ENCODE data around the gene PRDM4.

The PRDM4 gene

DNA sequence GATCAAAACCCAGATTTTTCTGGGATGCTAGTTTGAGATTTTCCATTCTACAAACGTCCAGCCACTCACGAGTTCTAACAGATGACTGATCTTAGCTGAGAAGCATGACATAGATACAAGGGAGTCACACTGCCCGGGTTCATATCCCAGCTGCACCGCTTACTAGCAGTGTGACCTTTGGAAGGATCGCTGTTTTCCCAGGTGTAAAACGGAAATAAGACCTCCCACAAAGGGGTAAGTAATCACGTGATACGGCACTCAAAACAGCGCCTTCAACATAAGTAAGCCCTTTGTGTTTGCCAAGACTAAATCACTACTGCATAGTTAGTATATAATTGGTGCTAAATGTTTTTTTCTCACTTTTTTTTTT lies 76.0 kb downstream of the PRDM4 start:
- H3K4me1 ChIP-seq (ENCODE audit: insufficient read depth, low read length): peaks cover 25% of the 10 kb centered on the region
- peaks cover 29% of the 10 kb centered on the region for H3K79me2 ChIP-seq (ENCODE audit: insufficient read depth, low read length)
- ATAC-seq (ENCODE audit: insufficient read depth, low read depth) (0 out of 3 replicates have a peak, but pooled peaks have one; percentile 10), DNase-seq (peak; percentile 31)
- peak overlapping the region; percentile 72 for H3K4me2 ChIP-seq (ENCODE audit: insufficient read depth, low read length)
- peaks cover 17% of the 10 kb centered on the region for H3K36me3 ChIP-seq (ENCODE audit: insufficient read depth, low read length)
- TF ChIP-seq, protein P1, sequence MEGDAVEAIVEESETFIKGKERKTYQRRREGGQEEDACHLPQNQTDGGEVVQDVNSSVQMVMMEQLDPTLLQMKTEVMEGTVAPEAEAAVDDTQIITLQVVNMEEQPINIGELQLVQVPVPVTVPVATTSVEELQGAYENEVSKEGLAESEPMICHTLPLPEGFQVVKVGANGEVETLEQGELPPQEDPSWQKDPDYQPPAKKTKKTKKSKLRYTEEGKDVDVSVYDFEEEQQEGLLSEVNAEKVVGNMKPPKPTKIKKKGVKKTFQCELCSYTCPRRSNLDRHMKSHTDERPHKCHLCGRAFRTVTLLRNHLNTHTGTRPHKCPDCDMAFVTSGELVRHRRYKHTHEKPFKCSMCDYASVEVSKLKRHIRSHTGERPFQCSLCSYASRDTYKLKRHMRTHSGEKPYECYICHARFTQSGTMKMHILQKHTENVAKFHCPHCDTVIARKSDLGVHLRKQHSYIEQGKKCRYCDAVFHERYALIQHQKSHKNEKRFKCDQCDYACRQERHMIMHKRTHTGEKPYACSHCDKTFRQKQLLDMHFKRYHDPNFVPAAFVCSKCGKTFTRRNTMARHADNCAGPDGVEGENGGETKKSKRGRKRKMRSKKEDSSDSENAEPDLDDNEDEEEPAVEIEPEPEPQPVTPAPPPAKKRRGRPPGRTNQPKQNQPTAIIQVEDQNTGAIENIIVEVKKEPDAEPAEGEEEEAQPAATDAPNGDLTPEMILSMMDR (IDR thresholded peaks at IDR 0.05; ENCODE audit: borderline replicate concordance, extremely low read depth, low read length, poor library complexity, severe bottlenecking): no peak
- no peak for TF ChIP-seq EZH2 (IDR thresholded peaks at IDR 0.05; ENCODE audit: borderline replicate concordance, low read depth, low read length, severe bottlenecking)
- H3K27me3 ChIP-seq (ENCODE audit: insufficient read depth, low read length, poor library complexity): no peaks in the 10 kb centered on the region
- H3K4me3 ChIP-seq (ENCODE audit: low read depth in 1 of 2, low read length in 2 of 2): peak overlapping the region; percentile 48 to 86; a peak in 3 of 4 replicates
- H2AFZ ChIP-seq (ENCODE audit: low read depth, low read length): peak overlapping the region; percentile 95
- peak overlapping the region; percentile 67 for H3K27ac ChIP-seq (ENCODE audit: low read length)
- no peaks in the 10 kb centered on the region for H4K20me1 ChIP-seq (ENCODE audit: insufficient read depth, low read length)
- no peaks in the 10 kb centered on the region for H3K9me3 ChIP-seq (ENCODE audit: insufficient read depth, low read length, severe bottlenecking)
- peak overlapping the region; percentile 72 for H3K9ac ChIP-seq (ENCODE audit: low read depth, low read length)

DNA sequence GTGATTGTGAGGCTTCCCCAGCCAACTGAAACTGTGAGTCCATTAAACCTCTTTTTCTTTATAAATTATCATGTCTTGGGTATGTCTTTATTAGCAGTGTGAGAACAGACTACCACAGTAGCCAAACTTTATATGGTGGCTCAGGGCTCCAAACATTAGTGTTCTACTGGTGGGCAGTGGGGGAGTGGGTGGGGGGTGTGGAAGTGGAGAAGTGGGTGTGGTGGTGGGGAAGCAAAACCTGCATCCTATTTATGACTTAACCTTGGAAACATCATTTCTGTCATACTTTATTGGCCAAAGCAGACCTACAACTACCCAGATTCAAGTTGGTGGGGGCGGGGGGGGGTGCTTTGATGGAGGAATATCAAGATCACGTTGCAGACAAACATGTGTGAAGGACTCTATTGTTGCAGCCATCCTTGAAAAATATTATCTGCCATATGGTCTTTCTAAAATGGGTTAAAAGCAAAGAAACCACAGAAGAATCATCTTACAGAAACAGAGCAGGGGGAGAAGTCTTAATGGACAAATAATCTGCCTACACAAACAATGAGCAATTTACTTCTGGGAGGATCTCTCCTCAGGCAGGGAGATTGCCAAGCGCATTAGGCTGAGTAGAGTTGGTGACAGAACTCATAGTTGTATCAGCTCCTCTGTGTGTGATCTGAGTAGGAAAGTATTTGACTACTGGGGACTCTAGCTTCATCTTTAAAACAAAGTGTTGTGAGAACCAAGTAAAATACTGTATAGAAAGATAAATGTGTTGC lies 76.7 kb downstream of the PRDM4 start:
- TF ChIP-seq, protein P1 (IDR thresholded peaks at IDR 0.05; ENCODE audit: borderline replicate concordance, extremely low read depth, low read length, poor library complexity, severe bottlenecking): no peak
- TF ChIP-seq EZH2 (IDR thresholded peaks at IDR 0.05; ENCODE audit: borderline replicate concordance, low read depth, low read length, severe bottlenecking): no peak
- Histone ChIP-seq H3K9me3 (ENCODE audit: insufficient read depth, low read length, severe bottlenecking) (no peaks in the 10 kb centered on the region), H3K27ac (ENCODE audit: low read length) (peak overlapping the region; percentile 67; the same call in 1 of the 2 replicates), H3K36me3 (ENCODE audit: insufficient read depth, low read length) (peaks cover 11% of the 10 kb centered on the region), H3K4me2 (ENCODE audit: insufficient read depth, low read length) (peak overlapping the region; percentile 72), H3K79me2 (ENCODE audit: insufficient read depth, low read length) (peaks cover 29% of the 10 kb centered on the region), H3K27me3 (ENCODE audit: insufficient read depth, low read length, poor library complexity) (peaks cover 4% of the 10 kb centered on the region), H2AFZ (ENCODE audit: low read depth, low read length) (peak overlapping the region; percentile 95), H4K20me1 (ENCODE audit: insufficient read depth, low read length) (no peaks in the 10 kb centered on the region), H3K9ac (ENCODE audit: low read depth, low read length) (peak overlapping the region; percentile 72; the same call in 1 of the 2 replicates), H3K4me3 (ENCODE audit: low read depth in 1 of 2, low read length in 2 of 2) (peak overlapping the region in 1 of 2 experiments; percentile 86; a peak in 2 of 4 replicates), H3K4me1 (ENCODE audit: insufficient read depth, low read length) (peaks cover 25% of the 10 kb centered on the region)
- no peak for DNase-seq
- ATAC-seq (ENCODE audit: insufficient read depth, low read depth): no peak

Data from DND-41 (cell line).